Fibroblast of skin of back (primary cell): ENCODE results near the gene CCR4.
A peak's percentile ranks its signal among the peaks of the same experiment; 100 is the strongest.
"Not testable (repeated sequence)": the region's sequence is repeated elsewhere in the genome, so short reads cannot be mapped to it uniquely, and the experiment has no call there.

Experiments
- DNase-seq: peaks from one replicate; pipeline ENCODE4 v3.0.0-alpha.2; 2013

The CCR4 gene

GRCh38 chr3:32952369-32953077 is 1.1 kb downstream of the CCR4 start:
- no peak for DNase-seq

DNA sequence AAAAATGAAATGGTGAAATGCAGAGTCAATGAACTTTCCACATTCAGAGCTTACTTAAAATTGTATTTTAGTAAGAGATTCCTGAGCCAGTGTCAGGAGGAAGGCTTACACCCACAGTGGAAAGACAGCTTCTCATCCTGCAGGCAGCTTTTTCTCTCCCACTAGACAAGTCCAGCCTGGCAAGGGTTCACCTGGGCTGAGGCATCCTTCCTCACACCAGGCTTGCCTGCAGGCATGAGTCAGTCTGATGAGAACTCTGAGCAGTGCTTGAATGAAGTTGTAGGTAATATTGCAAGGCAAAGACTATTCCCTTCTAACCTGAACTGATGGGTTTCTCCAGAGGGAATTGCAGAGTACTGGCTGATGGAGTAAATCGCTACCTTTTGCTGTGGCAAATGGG is 3.1 kb downstream of the CCR4 start:
- no peak for DNase-seq

DNA sequence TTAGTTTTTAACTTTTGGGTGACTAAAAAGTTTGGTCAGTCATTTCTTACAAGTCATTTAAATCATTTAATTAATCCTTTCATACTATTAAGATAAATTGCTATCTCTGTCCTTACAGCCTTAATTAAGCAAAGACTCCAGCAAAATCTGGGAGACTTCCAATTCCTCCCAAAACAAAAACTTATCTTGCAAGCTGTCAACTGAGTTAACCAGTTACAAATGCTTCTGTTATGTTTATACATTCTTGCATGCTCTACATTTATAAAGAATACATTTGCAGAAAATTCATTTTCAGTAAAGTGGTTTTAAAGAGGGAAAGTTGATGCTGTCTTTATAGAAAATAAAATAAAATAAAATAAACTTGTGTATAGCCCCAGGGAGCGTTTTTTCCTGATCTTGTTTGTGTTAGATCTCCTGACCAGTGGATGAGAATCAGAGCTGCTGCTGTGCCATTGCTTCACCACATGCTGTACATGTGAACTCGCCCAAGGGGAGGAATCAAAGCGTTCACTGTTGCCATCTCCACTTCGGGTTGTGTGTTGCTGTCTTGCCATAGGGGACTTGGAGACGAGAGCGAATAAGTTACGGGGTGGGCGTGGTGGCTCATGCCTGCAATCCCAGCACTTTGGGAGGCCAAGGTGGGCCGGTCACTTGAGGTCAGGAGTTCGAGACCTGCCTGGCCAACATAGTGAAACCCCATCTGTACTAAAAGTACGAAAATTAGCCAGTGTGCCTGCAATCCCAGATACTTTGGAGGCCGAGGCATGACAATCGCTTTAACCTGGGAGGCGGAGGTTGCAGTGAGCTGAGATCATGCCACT is 5.5 kb downstream of the CCR4 start:
- DNase-seq: no peak

- no peak for DNase-seq
Measured at GRCh38 chr3:32958509-32958908, 7.1 kb downstream of the CCR4 start.

GRCh38 chr3:32959371-32959770 is 7.9 kb downstream of the CCR4 start:
- no peak for DNase-seq

GRCh38 chr3:32960404-32961170 is 9.1 kb downstream of the CCR4 start:
- no peak for DNase-seq

DNA sequence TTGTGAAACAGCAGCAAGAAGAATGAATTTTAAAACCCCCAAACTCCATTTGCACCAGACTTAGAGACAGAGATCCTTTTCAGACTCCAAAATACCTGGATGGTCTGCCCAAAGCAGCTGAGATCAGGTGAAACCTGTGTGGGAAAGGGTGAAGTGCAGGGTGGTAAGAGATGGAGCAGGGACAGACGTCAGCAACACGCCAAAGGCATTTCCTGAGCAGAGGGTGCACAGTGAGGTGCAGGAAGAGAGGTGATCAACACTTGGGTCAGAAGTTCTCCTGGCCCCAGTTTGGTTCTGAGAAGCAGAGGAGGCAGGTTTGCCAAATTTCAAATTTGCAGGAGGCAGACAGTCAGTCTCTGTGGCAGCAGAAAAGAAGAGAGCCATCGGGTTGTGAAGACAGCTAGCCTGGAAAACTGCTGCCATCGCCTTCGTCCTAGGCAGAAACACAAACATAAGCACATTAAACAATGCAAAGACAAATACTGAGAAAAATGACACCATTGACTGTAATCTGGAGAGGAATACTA is 9.8 kb downstream of the CCR4 start:
- DNase-seq: no peak

DNA sequence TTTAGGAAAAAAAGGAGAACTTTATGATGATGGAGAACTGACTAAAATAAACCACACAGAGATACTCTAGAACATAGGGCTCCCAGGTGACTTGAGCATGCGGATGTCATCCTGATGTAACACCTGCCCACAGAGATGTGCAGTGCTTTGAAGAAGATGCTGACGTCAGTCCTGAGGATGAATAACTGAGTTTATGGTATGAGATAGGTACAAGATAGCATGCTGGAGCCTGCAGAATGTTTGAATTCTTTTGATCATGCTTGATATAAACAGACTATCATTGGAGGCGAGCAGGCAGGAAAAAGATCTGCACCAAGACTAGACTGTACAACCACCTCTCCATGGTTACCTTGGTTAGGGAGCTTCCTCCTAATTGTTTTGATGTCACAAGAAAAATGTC is 12.4 kb downstream of the CCR4 start:
- DNase-seq: no peak

DNA sequence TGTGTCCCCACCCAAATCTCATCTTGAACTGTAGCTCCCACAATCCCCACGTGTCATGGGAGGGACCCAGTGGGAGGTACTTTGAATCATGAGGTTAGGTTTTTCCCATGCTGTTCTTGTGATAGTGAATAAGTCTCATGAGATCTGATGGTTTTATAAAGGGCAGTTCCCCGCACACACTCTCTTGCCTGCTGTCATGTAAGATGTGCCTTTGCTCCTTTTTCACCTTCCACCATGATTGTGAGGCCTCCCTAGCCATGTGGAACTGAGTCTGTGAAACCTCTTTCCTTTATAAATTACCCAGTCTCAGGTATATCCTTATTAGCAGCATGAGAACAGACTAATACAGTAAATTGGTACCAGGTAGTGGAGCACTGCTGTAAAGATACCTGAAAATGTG is 13.3 kb downstream of the CCR4 start:
- DNase-seq: not testable (repeated sequence)

DNA sequence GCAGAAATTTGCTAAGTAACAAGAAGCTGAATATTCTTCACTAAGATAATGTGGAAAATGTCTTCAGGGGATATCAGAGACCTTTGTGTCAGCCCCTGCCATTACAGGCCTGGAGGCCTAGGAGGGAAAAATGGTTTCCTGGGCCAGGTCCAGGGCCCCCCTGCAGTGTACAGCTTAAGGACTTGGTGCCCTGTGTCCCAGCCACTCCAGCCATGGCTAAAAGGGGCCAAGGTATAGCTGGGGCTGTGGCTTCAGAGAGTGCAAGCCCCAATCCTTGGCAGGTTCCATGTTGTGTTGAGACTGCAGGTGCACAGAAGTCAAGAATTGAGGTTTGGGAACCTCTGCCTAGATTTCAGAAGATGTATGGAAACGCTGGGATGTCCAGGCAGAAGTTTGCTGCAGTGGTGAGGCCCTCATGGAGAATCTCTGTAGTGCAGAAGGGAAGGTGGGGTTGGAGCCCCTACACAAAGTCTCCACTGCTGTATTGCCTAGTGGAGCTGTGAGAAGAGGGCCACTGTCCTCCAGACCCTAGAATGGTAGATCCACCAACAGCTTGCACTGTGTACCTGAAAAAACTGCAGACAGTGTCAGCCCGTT is 14.3 kb downstream of the CCR4 start:
- not testable (repeated sequence) for DNase-seq

DNA sequence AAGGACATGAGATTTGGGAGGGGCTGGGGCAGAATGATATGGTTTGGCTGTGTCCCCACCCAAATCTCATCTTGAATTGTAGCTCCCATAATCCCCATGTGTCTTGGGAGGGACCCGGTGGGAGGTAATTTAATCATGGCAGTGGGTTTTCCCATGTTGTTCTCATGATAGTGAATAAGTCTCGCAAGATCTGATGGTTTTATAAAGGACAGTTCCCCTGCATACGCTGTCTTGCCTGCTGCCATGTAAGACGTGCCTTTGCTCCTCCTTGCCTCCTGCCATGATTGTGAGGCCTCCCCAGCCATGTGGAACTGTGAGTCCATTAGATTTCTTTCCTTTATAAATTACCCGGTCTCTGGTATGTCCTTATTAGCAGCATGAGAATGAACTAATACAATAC is 15.2 kb downstream of the CCR4 start:
- not testable (repeated sequence) for DNase-seq

- DNase-seq: no peak
Measured at GRCh38 chr3:32968166-32968919, 16.9 kb downstream of the CCR4 start.

- no peak for DNase-seq
Measured at GRCh38 chr3:32968920-32969389, 17.5 kb downstream of the CCR4 start.

GRCh38 chr3:32969656-32970055 is 18.2 kb downstream of the CCR4 start:
- DNase-seq: no peak

GRCh38 chr3:32971291-32971690 is 19.8 kb downstream of the CCR4 start:
- not testable (repeated sequence) for DNase-seq

DNA sequence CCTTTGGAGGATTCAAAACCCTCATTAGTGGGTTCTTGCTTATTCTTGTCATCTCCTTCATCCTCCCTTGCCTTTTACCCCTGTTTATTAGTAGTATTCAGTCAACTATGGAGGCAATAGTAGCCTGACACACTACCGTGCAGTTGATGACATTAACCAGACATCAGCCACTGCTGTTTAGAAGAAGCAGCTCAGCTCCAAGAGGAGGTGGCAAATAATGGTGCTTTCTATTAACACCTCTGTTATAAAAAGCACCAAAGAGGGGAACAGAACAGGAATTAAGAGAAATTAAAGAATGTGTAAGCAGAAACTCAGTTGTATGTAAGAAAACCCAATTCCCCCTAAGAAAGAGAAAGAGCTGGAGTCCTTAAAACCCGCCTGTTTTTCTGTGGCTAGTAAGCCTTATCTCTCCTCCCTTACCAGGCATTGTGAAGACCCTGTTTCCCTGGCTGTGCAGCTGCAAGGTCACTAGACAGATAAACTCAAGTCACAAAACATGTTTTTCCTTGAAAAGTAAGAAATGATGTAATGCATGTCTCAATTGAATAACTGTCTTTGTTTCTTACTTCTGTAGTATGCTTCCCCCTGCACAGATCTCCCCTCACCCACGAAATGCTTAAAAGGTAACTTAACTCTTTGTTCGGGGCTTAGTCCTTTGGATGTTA is 21.2 kb downstream of the CCR4 start:
- no peak for DNase-seq

DNA sequence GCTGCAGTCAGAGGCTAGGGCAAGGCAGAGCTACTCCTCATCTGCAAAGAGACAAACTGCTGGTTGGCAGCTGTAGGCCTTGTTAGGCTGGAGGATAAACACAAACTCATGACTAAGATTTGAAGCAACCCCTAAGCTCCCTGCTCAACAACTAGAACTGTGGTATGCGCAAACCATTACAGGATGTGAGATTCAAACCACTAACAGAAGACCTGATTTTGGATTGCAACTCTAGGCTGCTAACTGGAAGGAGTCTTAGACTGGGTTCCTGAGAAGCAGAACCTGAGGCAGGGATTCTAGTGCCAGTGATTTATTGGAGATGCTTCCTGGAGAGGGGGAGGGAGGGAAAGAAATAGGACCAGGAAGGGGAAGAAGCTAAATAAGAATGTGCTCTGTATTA is 22.5 kb downstream of the CCR4 start:
- peak; percentile 5 for DNase-seq

- DNase-seq: no peak
Measured at GRCh38 chr3:32975891-32976595, 24.6 kb downstream of the CCR4 start.

- no peak for DNase-seq
Measured at GRCh38 chr3:32977861-32978260, 26.4 kb downstream of the CCR4 start.

GRCh38 chr3:32978331-32978730 is 26.9 kb downstream of the CCR4 start:
- DNase-seq: no peak

- DNase-seq: no peak
Measured at GRCh38 chr3:32983124-32983523, 31.7 kb downstream of the CCR4 start.
